T-helper 2 cell treated with Interferon-gamma antibody and Interleukin-4, amounts not matched to agents 100 ng/mL and 5 ng/mL, for 36 hours (primary cell): ENCODE measurements around the gene ZNF664. TPM values are rescaled to one million over a fixed set of nuclear protein-coding genes. Genes with fewer than 3 reads are reported as not detected.
"Not testable (repeated sequence)": the region's sequence is repeated elsewhere in the genome, so short reads cannot be mapped to it uniquely, and the experiment has no call there.

Experiments
- intact Hi-C: fragments of 100-400 bp; cut with micrococcal nuclease; formaldehyde crosslinking; loops from one replicate; pipeline ENCODE4 v1.15.1; 2023
- total RNA-seq: library from RNA; stranded (reverse); gene quantifications from 2 replicates; pipeline ENCODE4 v1.2.3, GENCODE V29; 2022

ZNF664 gene
- total RNA-seq, 1 donor from 2014 or later = 56.4 TPM

DNA sequence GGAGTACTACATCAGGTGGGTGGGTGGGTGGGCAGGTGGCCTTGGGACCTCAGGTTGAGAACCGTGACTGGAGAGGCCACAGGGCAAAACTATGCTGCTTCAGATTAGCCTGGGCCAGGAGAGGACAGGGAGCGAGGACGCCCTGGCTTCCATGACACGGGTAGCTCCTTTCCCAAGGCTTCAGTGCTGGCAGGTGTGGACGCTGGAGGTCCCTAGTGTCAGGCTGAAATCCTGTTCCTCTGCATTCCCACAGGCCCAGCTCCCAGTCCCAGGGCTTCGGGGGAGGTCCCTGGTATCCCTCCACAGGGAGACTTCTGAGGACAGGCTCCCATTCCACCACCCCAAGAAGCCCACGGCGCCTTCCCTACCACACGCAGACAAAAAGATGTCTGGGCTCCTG, 32.0 kb upstream of the ZNF664 start:
- intact Hi-C loops = no loop called here

DNA sequence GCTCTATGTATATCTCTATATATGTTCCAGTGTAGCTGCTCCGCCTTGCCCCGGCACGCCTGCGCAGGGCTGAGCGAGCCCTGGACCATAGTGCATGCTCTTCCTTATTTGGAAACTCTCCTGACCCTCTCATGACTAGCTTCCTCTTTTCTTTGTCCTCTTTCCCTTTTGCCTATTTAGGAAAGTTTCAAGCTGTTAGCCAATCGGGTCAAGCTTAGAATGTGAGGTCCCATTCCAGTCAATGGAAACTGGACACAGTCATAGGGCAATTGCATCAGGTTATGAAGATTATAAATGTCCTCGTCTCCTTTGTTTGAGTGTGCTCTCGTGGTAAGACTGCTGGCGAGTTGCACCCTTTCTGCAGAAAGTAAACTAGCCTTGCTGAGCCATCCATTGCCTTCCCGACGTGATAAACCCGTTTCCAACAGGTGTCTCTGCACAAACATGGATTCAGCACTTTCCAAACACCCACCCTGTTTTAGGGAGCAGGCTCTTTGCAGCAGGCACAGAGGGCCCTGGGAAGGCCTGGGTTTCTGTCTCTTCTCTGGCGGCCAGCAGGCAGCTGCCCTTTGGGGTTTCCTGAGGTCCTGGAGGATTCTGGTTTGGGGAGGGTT, 31.3 kb upstream of the ZNF664 start:
- intact Hi-C loops = no loop called here

DNA sequence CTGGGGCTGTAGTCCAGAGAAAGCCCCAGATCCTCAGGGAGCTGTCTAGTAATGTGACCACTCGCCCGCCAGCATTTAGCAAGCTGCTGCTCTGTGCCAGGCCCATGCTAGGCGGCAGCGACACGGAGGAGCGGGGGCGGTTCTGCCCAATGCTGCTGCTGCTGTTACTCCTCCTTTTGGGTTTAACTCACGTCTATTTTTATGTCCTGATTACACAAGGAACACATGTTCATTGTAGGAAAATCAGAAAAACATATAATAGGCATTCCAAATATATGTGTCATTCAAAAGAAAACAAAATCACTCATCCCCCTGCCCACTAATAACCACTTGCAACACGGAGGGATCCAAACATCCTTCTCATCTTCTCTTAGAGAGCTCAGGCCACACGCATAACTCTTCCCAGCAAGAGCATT, 30.8 kb upstream of the ZNF664 start:
- intact Hi-C loops = no loop called here

DNA sequence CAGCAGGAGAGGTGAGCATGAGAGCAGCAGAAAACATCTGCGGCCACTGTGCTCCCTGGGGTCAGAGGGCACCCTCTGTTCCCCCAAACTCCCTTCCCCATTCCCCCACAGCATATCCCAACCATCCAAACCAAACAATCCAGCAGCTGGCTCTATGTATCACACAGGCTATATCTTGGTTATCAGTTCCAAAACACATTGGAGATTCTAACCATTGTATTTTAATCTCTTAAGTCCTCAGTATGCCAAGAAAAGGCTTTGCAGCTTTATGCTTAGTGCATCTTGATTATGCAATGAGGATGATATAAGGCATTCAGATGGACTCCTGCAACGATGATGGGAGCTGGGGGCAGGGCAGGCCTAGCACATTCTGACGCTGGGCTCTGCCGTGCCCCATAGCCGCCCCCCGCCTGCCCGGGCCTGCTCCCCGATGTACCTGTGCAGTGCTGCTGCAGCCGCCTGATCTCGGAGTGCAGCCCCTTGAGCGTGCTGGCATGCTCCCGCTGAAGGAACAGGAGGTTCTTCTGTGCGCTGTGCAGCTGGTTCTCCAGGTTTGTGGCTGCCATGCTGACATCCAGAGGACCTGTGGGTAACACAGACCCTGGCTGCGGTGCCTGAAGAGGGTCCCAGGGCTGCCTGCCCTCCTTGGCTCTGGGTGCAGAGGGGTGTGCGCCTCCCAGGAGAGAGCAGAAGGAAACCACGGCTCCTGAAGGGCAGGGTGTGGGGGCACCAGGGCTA, 29.9 kb upstream of the ZNF664 start:
- intact Hi-C loops = no loop called here

DNA sequence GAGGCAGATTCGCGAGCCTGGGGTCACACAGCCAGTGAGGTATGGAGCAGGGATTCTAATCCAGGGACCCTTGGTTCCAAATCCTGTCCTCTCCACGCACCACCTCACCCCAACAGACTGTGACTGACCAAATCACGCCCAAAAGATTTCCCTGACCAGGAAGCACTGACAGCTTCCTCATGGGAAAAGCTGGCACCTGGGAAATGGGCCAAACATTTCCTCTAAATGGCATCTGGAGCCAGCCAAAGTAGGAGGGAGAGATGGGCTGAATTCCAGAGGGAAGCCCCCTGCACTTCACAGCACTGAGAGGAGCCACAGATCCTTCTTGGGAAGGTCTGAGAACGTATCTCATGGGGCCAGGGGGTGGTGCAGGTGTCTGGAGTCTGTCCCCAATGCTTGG, 29.2 kb upstream of the ZNF664 start:
- intact Hi-C loops = no loop called here

DNA sequence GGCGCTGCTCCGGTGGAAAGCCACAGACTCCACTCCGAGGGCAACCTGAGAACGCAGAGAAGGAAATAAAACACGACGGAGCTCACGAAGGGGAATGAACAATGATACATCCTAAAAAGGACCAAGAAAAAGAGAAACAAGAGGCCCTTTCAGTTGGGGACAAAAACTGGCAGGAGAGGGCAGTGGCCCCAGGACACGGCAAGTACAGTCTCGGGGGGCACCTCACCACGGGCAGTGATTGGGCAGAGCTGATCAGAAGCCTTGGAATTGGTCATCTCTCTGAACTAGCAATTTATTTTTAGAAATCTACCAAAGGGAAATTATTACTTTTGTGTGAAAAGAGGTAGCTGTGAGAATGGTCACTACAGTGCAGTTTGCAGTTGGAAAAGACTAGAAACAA, 28.3 kb upstream of the ZNF664 start:
- intact Hi-C loops = no loop called here

DNA sequence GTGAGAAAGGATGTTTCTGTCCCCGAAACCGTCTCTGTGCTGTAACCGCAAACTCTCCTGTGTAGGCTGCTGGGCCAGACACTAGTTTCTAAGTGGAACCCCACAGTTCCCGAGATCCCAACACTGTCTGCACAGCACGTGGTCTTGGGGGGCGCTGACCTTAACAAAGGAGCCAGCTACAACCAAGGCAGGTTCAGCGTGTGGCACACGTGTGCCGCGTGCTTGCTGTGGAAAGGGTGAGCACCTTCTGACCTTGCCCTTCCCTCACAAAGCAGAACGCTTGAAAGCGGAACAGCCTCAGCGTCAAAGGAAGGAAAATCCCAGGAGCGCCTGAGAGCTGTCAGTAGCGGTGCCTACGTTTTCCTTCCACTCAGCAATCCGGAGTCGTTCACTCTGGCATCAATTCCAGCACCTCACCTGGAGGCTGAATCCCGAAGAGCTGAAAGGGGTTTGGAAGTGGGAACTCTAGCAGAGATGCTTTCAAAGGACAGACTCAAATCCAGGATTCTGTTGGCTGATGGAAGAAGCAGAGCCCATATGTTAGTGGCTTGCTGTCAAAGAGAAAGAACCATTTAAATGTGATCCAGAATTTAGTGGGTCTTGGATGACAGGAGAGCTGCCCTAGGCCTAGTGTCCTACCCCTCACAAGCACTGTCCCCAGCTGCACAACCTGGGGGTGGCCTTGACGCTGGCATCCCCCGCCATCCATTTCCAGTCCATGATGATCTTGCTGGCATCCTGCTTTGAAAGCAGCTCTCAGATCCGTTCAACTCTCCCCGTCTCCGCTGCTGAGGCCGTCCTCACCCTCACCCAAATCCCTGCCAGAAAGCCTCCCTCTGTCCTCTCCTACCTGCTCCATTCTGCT, 27.5 kb upstream of the ZNF664 start:
- intact Hi-C loops = no loop called here

DNA sequence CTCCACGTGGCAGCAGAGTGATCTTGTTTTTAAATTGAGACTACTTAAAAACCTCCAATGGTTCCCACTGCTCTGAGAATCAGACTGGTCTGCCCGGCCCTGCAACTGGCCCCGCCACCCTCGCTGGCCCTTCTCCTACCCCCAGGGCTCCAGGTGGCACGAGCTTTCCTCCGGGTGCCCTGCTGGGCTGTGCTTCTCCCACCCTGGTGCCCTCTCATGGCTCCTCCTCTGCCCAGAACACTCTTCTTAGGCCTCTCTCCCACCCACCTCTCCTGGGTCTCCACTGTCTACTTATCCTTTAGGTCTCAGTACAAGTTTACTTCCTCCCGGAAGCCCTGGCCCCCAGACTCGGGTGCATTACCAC, 26.9 kb upstream of the ZNF664 start:
- intact Hi-C loops = no loop called here

DNA sequence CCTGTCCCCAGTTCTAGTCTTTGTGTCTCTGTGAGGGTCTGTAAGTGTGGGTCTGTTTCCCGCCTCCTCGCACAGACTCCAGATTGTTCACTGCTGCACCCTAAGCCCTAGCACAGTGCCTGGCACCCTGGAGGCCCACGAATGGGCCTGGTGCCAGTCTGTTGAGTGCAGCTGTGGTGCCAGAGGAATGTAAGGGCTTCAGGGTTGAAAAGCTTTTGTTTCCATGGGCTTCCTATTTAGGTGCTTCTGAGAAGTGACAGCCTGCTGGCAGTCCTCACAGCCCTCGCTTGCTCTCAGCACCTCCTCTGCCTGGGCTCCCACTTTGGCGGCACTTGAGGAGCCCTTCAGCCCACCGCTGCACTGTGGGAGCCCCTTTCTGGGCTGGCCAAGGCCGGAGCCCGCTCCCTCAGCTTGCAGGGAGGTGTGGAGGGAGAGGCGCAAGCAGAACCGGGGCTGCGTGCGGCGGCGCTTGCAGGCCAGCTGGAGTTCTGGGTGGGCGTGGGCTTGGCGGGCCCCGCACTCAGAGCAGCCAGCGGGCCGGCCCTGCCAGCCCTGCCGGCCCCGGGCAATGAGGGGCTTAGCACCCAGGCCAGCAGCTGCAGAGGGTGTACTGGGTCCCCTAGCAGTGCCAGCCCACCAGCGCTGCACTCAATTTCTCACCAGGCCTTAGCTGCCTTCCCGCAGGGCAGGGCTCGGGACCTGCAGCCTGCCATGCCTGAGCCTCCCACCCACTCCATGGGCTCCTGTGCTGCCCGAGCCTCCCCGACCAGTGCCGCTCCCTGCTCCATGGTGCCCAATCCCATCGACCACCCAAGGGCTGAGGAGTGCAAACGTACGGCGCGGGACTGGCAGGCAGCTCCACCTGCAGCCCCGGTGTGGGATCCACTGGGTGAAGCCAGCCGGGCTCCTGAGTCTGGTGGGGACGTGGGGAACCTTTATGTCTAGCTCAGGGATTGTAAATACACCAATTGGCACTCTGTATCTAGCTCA, 26.2 kb upstream of the ZNF664 start:
- intact Hi-C loops = not testable (repeated sequence)

DNA sequence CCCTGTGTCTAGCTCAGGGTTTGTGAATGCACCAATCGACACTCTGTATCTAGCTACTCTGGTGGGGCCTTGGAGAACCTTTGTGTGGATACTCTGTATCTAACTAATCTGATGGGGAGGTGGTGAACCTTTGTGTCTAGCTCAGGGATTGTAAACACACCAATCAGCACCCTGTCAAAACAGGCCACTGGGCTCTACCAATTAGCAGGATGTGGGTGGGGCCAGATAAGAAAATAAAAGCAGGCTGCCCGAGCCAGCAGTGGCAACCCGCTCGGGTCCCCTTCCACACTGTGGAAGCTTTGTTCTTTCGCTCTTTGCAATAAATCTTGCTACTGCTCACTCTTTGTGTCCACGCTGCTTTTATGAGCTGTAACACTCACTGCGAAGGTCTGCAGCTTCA, 25.5 kb upstream of the ZNF664 start:
- intact Hi-C loops = not testable (repeated sequence)

DNA sequence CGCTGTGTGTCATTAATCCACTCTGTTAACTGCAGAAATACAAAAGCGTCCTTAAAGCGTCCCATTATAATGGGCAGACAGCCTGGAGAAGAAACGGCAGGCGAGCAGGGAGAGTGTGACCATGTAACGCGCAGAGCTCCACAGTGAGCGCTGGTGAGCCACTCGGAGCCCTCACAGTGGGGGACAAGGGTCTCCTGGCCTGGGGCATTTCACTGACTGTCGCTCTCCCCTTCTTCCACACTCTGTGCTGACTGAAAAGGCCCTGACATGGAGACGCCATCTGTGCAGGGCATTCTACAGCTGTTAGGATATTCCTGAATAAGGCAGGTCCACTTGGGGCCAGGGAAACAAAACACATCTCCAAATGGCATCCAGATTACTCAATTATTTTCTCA, 24.6 kb upstream of the ZNF664 start:
- intact Hi-C loops = no loop called here

DNA sequence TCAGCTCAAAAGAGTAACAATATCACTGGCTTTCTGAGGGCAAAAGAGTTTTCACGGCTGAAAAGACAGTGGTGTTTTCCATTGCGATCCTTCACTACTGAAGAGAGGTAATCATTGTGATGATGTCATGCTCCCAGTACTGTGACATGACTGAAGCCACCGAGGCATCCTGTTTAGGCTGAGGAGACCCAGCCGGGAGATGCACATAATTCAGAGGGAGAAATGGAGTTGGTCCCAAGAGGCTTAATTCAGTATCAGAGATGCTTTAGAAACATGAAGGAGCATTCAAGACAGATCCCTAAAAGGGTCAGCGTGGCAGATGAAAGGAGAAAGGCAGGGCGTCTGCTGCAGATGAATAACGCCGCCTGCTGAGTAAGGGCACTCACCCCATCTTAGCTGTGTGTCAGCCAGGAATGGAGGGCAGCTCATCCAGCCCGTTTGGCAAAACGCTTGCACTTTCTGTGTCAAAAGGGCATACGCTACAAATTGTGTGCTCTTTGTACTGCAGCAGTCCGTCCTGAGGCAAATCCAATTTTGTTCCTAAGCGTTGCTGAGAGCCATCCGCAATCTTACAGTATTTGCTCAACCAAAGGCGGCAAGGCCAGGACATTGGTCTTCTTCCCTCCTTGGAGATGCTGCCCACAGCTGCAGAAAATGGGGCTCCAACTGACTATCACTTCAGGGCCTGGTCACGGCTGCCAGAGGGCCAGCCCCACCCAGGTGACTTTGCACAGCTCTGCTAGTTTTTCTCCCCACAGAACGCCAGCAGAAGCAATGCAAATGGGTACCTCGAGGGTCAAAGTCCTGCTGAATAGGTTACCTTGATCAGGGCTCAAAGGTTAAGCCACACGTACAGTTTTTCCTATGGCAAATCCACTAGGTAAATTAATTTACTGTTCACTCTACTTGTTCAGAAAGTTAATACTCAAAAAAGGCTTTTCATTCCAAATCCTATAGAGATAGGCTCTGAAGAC, 23.9 kb upstream of the ZNF664 start:
- intact Hi-C loops = no loop called here

DNA sequence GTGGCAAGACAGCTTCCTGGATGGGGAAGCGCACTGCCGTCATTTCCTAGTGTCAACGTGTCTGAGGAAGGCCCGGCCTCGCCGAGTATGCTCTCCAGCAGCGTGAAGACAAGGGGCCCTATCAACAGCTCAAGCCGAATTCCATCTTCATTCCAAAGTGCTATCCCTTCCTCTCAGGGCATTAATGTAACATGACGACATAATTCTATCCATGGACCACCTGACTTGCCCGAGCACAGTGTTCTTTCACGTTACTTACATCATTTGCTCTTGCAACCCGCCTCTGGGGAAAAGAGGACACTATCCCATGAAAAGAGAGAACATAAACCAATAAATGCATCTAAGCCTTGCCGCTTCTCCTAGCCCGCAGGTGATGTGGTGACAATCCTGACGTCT, 23.2 kb upstream of the ZNF664 start:
- intact Hi-C loops = no loop called here

DNA sequence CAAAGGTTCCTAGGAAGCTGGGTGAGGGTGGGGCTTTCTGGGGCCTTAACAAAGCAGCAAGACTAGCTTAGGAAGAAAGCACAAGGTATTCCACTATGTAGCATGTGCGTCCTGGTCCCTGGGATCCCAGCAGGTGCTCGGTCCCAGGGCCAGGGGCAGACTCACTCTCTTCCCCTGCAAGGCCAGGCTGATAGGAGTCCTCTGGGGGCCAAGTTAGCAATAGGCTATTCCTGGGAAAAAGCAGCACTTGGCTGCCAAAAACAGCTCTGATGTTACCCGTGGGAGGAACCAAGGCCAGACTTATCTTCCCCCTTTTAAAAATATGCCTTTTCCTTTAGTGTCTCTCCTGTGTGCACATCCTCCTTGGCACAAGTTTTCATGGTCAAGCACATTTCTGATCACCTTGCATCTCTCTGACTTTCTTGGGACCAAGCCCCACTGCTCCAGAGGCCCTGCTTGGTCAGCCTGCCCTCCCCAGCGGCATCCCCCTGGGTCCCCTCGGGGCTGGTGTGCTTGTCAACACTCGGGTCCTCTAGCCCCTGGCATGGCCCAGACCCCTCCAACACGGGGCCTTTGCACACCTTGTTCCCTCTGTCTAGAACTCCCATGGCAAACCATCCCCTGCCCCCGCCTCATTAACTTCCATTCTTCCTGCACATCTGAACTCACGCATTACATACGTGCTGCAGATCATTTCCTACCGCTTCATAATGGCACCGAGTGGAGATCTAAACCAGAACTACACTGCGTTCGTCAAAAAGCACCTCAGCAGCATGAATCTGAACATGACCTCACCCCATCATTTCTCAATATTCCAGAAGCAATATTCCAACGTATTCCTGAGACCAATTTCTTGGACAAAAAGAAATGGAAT, 22.3 kb upstream of the ZNF664 start:
- intact Hi-C loops = no loop called here

DNA sequence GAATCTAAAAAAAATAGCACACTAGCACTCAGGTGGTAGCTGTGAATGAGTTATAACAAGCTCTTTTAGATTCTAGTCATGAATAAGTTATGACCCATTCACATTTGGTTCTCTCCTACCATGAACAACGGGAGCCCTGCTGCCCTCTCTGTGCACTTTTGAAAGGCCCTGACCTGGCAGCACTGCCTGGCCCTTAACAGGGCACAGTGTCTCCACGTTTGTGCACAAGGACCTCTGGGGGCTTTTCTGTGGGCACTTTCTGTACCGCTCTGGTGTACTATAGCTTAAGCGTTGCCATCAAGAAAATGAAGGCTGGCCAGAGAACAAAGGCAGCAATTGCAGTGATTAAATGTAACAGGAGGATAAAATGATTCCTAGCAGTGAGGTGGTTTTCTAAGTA, 21.5 kb upstream of the ZNF664 start:
- intact Hi-C loops = no loop called here

DNA sequence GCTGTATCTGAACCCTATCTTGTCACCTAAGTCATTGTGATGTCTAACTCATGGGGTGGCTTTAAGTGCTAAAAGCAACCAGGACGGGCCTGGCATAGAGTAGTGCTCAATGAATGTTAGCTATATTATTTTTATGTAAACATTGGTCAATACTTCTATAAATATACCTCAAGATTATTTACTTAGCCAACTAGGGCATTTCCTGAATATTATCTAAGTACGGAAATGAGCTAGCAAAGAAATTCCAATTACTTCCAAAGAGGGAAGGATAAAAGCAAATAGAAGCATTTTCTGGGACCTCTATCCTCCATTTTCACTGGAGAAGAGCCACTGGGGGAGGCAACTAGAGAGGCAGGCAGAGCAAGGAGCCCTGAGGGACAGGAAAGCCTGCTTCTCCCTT, 21.0 kb upstream of the ZNF664 start:
- intact Hi-C loops = no loop called here

DNA sequence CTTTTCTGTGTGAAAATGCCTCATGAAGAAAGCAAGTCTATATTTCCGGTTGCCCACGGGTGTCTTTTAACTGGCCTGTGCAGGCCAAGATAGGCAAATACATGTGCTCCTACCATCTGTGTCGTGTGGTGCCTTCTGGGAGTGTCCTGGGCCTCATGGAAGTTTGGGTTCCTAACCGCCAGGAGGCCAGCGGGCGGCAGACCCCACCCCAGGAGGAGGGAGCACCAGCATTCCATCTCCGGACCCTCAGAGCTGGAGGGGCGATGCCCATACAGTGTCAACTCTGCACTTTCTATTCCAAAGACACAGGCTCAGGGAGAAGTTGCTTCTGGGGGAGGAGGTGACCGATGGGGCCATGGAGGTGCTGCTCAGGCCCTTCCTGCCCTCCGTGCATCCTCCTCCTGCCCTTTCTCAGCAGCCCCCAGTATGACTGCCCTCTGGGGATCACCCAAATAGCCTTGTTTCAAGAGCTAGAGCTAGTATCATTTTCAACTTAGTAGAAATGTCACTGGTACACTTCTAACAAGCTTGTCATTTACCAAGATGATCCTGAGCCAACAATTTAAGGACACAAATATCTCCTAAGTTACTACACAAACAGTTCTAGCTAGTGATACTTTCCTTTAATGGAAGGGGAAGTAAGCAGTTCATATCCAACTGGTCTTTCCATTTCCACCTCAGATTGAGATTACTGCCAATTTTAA, 18.2 kb upstream of the ZNF664 start:
- intact Hi-C loops = no loop called here

DNA sequence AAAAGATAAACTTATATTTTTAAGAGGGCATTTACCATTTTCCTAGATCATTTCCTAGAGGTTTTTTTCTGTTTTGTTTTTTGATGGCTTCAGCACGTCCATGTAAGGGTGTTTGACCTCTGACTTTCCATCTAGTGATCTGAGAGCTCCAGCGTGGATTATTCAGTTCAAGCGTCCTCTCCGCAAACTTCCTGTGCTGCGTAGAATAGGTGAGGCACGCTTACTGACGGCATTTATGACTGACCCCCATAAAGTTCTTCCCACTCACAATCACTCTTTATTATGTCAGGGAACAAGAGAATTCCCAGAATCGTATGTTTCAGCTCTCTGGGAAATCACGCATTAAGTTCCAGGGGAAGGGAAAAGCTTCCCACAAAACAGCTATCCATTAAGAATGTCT, 16.8 kb upstream of the ZNF664 start:
- intact Hi-C loops = no loop called here
